Peyer's patch (tissue), 4 donors: ENCODE results near the gene CHST12. TPM values are rescaled to one million over a fixed set of nuclear protein-coding genes. Genes with fewer than 3 reads are reported as not detected.

Experiments used
- DNase-seq, 3 donors: peaks; one replicate each; pipeline ENCODE4 v3.0.0-alpha.2; 2017 to 2019
- H3K27ac ChIP-seq, 4 donors: fragments of 200-600 bp; sonication (generic); one replicate each; pipeline ENCODE4 v1.5.1; 2016 to 2019
- H3K27me3 ChIP-seq, 2 donors: fragments of 200-600 bp; sonication (generic); one replicate each; pipeline ENCODE4 v1.5.1; 2019
- H3K36me3 ChIP-seq, 3 donors: fragments of 200-600 bp; sonication (generic); one replicate each; pipeline ENCODE4 v1.5.1; 2016 to 2019
- H3K4me1 ChIP-seq, 4 donors: fragments of 200-600 bp; sonication (generic); one replicate each; pipeline ENCODE4 v1.5.1; 2016 to 2019
- H3K4me3 ChIP-seq, 4 donors: fragments of 200-600 bp; sonication (generic); 1 replicate in 3 of 4; 2 replicates in 1 of 4; pipeline ENCODE4 v1.5.1; 2016 to 2019; ENCODE audit warnings: mild to moderate bottlenecking in 1 of 4
- H3K9me3 ChIP-seq, 4 donors: fragments of 200-600 bp; sonication (generic); one replicate each; pipeline ENCODE4 v1.5.1; 2016 to 2019; ENCODE audit warnings: mild to moderate bottlenecking in 1 of 4
- POLR2A ChIP-seq, 2 donors: fragments of 450-650 bp; IDR thresholded peaks; one replicate each; pipeline ENCODE4 v1.5.1; 2017; ENCODE audit warnings: antibody characterized with exemption in 2 of 2, mild to moderate bottlenecking in 2 of 2, moderate library complexity in 2 of 2
- total RNA-seq, 4 donors: library from RNA; depleted of rRNA; stranded (reverse); fragments of >200 nt; gene quantifications; one replicate each; pipeline ENCODE4 v1.1.0, GENCODE V29; 2016
- TF ChIP-seq, protein P1 (sequence below), 6 experiments: fragments of 450-650 bp in 4 of 6; fragments of 200-600 bp in 2 of 6; sonication (generic) in 1 of 6; IDR thresholded peaks; one replicate each; pipeline ENCODE4 v1.5.1; 2017 to 2019; ENCODE audit warnings: antibody characterized with exemption in 6 of 6, mild to moderate bottlenecking in 3 of 6, moderate library complexity in 1 of 6

Gene CHST12
- total RNA-seq, 4 donors from 2014 or later: 6.0 to 17.3 (median 13.1) TPM

DNA sequence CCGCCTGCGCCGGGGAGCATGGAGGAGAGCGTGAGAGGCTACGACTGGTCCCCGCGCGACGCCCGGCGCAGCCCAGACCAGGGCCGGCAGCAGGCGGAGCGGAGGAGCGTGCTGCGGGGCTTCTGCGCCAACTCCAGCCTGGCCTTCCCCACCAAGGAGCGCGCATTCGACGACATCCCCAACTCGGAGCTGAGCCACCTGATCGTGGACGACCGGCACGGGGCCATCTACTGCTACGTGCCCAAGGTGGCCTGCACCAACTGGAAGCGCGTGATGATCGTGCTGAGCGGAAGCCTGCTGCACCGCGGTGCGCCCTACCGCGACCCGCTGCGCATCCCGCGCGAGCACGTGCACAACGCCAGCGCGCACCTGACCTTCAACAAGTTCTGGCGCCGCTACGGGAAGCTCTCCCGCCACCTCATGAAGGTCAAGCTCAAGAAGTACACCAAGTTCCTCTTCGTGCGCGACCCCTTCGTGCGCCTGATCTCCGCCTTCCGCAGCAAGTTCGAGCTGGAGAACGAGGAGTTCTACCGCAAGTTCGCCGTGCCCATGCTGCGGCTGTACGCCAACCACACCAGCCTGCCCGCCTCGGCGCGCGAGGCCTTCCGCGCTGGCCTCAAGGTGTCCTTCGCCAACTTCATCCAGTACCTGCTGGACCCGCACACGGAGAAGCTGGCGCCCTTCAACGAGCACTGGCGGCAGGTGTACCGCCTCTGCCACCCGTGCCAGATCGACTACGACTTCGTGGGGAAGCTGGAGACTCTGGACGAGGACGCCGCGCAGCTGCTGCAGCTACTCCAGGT is 29.7 kb downstream of the CHST12 start:
- Histone ChIP-seq H3K27ac (no peak overlapping the region), H3K36me3 (peaks cover 0 to 24% (median 0%) of the 10 kb centered on the region in 3 donors), H3K4me3 (no peak overlapping the region), H3K9me3 (no peaks in the 10 kb centered on the region), H3K4me1 (peaks cover 0 to 10% (median 2%) of the 10 kb centered on the region in 4 donors), H3K27me3 (no peaks in the 10 kb centered on the region)
- no peak for DNase-seq
- TF ChIP-seq, protein P1, sequence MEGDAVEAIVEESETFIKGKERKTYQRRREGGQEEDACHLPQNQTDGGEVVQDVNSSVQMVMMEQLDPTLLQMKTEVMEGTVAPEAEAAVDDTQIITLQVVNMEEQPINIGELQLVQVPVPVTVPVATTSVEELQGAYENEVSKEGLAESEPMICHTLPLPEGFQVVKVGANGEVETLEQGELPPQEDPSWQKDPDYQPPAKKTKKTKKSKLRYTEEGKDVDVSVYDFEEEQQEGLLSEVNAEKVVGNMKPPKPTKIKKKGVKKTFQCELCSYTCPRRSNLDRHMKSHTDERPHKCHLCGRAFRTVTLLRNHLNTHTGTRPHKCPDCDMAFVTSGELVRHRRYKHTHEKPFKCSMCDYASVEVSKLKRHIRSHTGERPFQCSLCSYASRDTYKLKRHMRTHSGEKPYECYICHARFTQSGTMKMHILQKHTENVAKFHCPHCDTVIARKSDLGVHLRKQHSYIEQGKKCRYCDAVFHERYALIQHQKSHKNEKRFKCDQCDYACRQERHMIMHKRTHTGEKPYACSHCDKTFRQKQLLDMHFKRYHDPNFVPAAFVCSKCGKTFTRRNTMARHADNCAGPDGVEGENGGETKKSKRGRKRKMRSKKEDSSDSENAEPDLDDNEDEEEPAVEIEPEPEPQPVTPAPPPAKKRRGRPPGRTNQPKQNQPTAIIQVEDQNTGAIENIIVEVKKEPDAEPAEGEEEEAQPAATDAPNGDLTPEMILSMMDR (IDR thresholded peaks at IDR 0.05): no peak
- no peak for TF ChIP-seq POLR2A (IDR thresholded peaks at IDR 0.05)

- no peaks in the 10 kb centered on the region for H3K27me3 ChIP-seq
- DNase-seq: no peak
- H3K36me3 ChIP-seq: peaks cover 0 to 24% (median 0%) of the 10 kb centered on the region in 3 donors
- no peak for TF ChIP-seq POLR2A (IDR thresholded peaks at IDR 0.05)
- TF ChIP-seq, protein P1 (IDR thresholded peaks at IDR 0.05): no peak
- H3K4me3 ChIP-seq: no peak overlapping the region
- peaks cover 0 to 10% (median 2%) of the 10 kb centered on the region in 4 donors for H3K4me1 ChIP-seq
- H3K27ac ChIP-seq: no peak overlapping the region
- H3K9me3 ChIP-seq: no peaks in the 10 kb centered on the region
Observed at GRCh38 chr7:2433713-2434550, 30.5 kb downstream of the CHST12 start.

- Histone ChIP-seq H3K27ac (no peak overlapping the region), H3K36me3 (peaks cover 0 to 24% (median 0%) of the 10 kb centered on the region in 3 donors), H3K4me3 (no peak overlapping the region), H3K27me3 (no peaks in the 10 kb centered on the region), H3K9me3 (no peaks in the 10 kb centered on the region), H3K4me1 (peaks cover 0 to 10% (median 2%) of the 10 kb centered on the region in 4 donors)
- TF ChIP-seq POLR2A (IDR thresholded peaks at IDR 0.05): no peak
- TF ChIP-seq, protein P1 (IDR thresholded peaks at IDR 0.05): no peak
- no peak for DNase-seq
Observed at GRCh38 chr7:2435146-2435545, 31.7 kb downstream of the CHST12 start.

DNA sequence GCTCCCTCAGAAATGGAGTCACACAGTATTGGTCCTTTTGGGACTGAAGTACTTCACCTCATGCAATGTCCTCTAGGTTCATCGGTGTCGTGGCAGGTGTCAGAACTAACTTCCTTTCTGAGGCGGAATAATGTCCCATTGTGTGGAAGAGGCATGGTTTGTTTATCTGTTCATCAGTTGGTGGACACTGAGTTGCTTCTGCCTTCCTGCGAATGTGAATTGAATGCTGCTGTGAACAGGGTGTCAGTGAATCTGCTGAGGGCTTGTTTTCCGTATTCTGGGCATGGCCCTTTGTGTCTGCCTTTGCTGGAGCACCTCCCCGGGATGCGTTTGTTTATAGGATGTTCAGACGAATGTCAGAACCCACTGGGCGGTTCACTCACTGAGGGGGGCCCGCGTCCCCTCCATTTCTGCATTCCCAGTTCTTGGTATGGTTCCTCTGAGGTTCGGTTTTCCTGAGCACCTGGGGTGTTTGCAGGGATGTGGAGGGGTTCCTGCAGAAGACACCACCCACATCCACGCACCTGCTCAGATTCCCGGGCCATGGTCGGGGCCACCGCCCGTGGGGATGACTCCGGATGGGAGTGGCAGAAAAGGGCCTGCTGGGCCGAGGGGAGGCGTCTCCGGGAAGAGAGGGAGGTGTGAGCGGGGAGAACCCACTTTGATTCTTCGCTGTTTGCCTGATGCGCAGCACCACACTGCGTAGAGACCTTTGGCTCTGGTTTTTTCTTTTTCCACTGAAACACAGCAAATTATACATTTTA is 33.1 kb downstream of the CHST12 start:
- TF ChIP-seq, protein P1 (IDR thresholded peaks at IDR 0.05): no peak
- TF ChIP-seq POLR2A (IDR thresholded peaks at IDR 0.05): no peak
- DNase-seq: no peak
- H3K36me3 ChIP-seq: peaks cover 0 to 24% (median 0%) of the 10 kb centered on the region in 3 donors
- no peak overlapping the region for H3K4me3 ChIP-seq
- no peaks in the 10 kb centered on the region for H3K9me3 ChIP-seq
- H3K27ac ChIP-seq: no peak overlapping the region
- H3K4me1 ChIP-seq: peaks cover 0 to 9% (median 2%) of the 10 kb centered on the region in 4 donors
- H3K27me3 ChIP-seq: no peaks in the 10 kb centered on the region

DNA sequence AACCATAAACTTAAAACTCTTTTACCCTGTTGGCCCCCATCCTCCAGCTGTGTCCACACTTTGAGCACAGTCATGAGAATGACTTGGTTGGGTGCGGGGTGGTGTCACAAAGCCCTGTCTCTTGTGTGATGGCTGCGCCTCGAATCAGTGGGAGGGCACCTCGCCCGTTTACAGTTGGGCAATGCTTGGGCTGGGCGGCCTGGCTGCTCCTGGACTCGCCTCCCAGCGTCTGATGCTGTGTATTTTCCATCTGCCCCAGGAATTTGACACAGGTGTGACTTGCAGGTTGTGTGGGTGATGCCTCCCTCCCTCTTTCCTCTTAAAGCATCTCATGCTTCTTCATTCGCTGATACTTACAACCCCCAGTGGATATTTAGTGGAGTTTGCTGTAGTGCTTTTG is 33.7 kb downstream of the CHST12 start:
- Histone ChIP-seq H3K27ac (no peak overlapping the region), H3K4me3 (no peak overlapping the region), H3K36me3 (peaks cover 0 to 24% (median 0%) of the 10 kb centered on the region in 3 donors), H3K27me3 (no peaks in the 10 kb centered on the region), H3K4me1 (peaks cover 0 to 3% (median 1%) of the 10 kb centered on the region in 4 donors), H3K9me3 (no peaks in the 10 kb centered on the region)
- no peak for DNase-seq
- TF ChIP-seq POLR2A (IDR thresholded peaks at IDR 0.05): no peak
- TF ChIP-seq, protein P1 (IDR thresholded peaks at IDR 0.05): no peak
